ENCODE data around the gene PTDSS2.
"Not testable (repeated sequence)": the region's sequence is repeated elsewhere in the genome, so short reads cannot be mapped to it uniquely, and the experiment has no call there.

The PTDSS2 gene

GRCh38 chr11:449889-450808 lies at the start of gene PTDSS2:
PTDSS2 (plus strand) TSS chr11:450279; CDS start chr11:450456, 177 bp downstream.
- no peaks in the 10 kb centered on the region for H3K9me3 ChIP-seq (ENCODE audit: severe bottlenecking)
- H3K36me3 ChIP-seq (ENCODE audit: low read depth) = peaks cover 17% of the 10 kb centered on the region; the same call in 1 of the 2 replicates
- DNase-seq (ENCODE audit: low spot score) (peak; percentile 96), ATAC-seq (ENCODE audit: low read depth) (peak; percentile 86)
- peaks cover 5% of the 10 kb centered on the region for H3K4me1 ChIP-seq (ENCODE audit: insufficient read depth, poor library complexity, severe bottlenecking)
- TF ChIP-seq CTCF (IDR thresholded peaks at IDR 0.05; ENCODE audit: poor library complexity, severe bottlenecking) = no peak
- H3K4me3 ChIP-seq (ENCODE audit: severe bottlenecking) = peak within 1 kb of the TSS; percentile 62
- H3K27ac ChIP-seq (ENCODE audit: poor library complexity, severe bottlenecking) = peak within 1 kb of the TSS; percentile 64
- H3K27me3 ChIP-seq (ENCODE audit: insufficient read depth, poor library complexity, severe bottlenecking) = no peaks in the 10 kb centered on the region

- H3K27ac ChIP-seq (ENCODE audit: poor library complexity, severe bottlenecking); ATAC-seq (ENCODE audit: low read depth); H3K27me3 ChIP-seq (ENCODE audit: insufficient read depth, poor library complexity, severe bottlenecking); H3K4me3 ChIP-seq (ENCODE audit: severe bottlenecking); H3K9me3 ChIP-seq (ENCODE audit: severe bottlenecking); DNase-seq (ENCODE audit: low spot score); H3K4me1 ChIP-seq (ENCODE audit: insufficient read depth, poor library complexity, severe bottlenecking): not testable (repeated sequence)
- H3K36me3 ChIP-seq (ENCODE audit: low read depth) = peaks cover 45% of the 10 kb centered on the region
These were observed 48.9 kb upstream of the PTDSS2 start for GRCh38 chr11:401196-401595.

GRCh38 chr11:403021-403760 lies 46.9 kb upstream of the PTDSS2 start:
- DNase-seq (ENCODE audit: low spot score) (no peak), ATAC-seq (ENCODE audit: low read depth) (no peak)
- no peak for TF ChIP-seq CTCF (IDR thresholded peaks at IDR 0.05; ENCODE audit: poor library complexity, severe bottlenecking)
- Histone ChIP-seq H3K4me1 (ENCODE audit: insufficient read depth, poor library complexity, severe bottlenecking) (no peaks in the 10 kb centered on the region), H3K36me3 (ENCODE audit: low read depth) (peaks cover 31% of the 10 kb centered on the region), H3K27me3 (ENCODE audit: insufficient read depth, poor library complexity, severe bottlenecking) (no peaks in the 10 kb centered on the region), H3K4me3 (ENCODE audit: severe bottlenecking) (no peak overlapping the region), H3K27ac (ENCODE audit: poor library complexity, severe bottlenecking) (no peak overlapping the region), H3K9me3 (ENCODE audit: severe bottlenecking) (no peaks in the 10 kb centered on the region)

GRCh38 chr11:403761-404431 lies 46.2 kb upstream of the PTDSS2 start:
- H3K27ac ChIP-seq (ENCODE audit: poor library complexity, severe bottlenecking) = no peak overlapping the region
- DNase-seq (ENCODE audit: low spot score) (no peak), ATAC-seq (ENCODE audit: low read depth) (no peak)
- no peak overlapping the region for H3K4me3 ChIP-seq (ENCODE audit: severe bottlenecking)
- no peaks in the 10 kb centered on the region for H3K9me3 ChIP-seq (ENCODE audit: severe bottlenecking)
- peaks cover 31% of the 10 kb centered on the region for H3K36me3 ChIP-seq (ENCODE audit: low read depth)
- TF ChIP-seq CTCF (IDR thresholded peaks at IDR 0.05; ENCODE audit: poor library complexity, severe bottlenecking) = no peak
- no peaks in the 10 kb centered on the region for H3K27me3 ChIP-seq (ENCODE audit: insufficient read depth, poor library complexity, severe bottlenecking)
- no peaks in the 10 kb centered on the region for H3K4me1 ChIP-seq (ENCODE audit: insufficient read depth, poor library complexity, severe bottlenecking)
